DOHH2 (cell line): ENCODE measurements around the gene RIMS3.

Experiments used
- CTCF ChIP-seq: fragments of 200-600 bp; sonication (generic); IDR thresholded peaks from one replicate; pipeline ENCODE4 v1.5.1; 2014; ENCODE audit warnings: antibody characterized with exemption, mild to moderate bottlenecking, low read depth, low read length; ENCODE audit not compliant: poor library complexity, severe bottlenecking
- EZH2phosphoT487 ChIP-seq: fragments of 200-600 bp; sonication (generic); IDR thresholded peaks from 2 replicates; pipeline ENCODE4 v1.6.1; 2017; ENCODE audit warnings: borderline replicate concordance, mild to moderate bottlenecking, antibody characterized with exemption, low read length, moderate library complexity, mixed read lengths

DNA sequence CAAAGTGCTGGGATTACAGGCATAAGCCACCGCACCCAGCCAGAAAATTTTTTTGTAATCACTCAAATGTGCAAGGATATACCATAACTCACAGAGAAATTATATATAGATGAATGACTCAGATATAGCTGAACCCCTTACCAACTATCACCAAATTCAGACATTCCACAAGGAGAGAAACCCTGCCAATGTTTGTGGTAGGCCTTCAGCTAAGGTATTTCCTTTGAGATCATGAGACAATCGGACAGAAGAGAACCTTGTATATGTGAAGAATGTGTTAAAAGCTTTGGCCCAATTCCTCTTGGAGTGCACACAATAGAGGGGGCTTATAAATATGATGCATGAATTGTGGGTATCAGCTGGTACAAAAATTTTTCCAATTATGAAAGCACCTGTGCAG is 83.4 kb downstream of the RIMS3 start:
- TF ChIP-seq CTCF (no peak), EZH2phosphoT487 (no peak)
